Measurements from ENCODE around the gene CARMIL3. TPM values are rescaled to one million over a fixed set of nuclear protein-coding genes. Genes with fewer than 3 reads are reported as not detected.

CARMIL3 gene
- total RNA-seq, 1 experiment from 2014 or later, result not detected

GRCh38 chr14:24110060-24110459, 58.3 kb downstream of the CARMIL3 start:
- BruUV-seq (replicated peaks), result no TSS peak
- DNase-seq, result no peak

GRCh38 chr14:24110523-24110922, 58.7 kb downstream of the CARMIL3 start:
- intact Hi-C loops (cut with micrococcal nuclease), result no loop called here
- ChIA-PET POLR2A (ENCODE audit: unreplicated experiment) (interaction anchor here (0.6 kb wide), 1 partner anchor 16 kb away, joined by 5 read pairs; the partner anchor contains the start of gene PCK2), CTCF (no interaction called here)
- ATAC-seq (no peak), DNase-seq (no peak)
- H3K27me3 ChIP-seq (ENCODE audit: low read length), result no peaks in the 10 kb centered on the region
- no peaks in the 10 kb centered on the region for H3K36me3 ChIP-seq (ENCODE audit: low read depth, low read length)
- H2AFZ ChIP-seq (ENCODE audit: low read length), result no peak overlapping the region
- H3K4me2 ChIP-seq (ENCODE audit: low read length), result no peak overlapping the region
- H3K9me2 ChIP-seq (replicated peaks; ENCODE audit: low read length), result no peaks in the 10 kb centered on the region
- H3K4me1 ChIP-seq (ENCODE audit: insufficient read depth, low read length), result peaks cover 12% of the 10 kb centered on the region
- no TSS peak for BruUV-seq (replicated peaks)
- no peak overlapping the region for H3K27ac ChIP-seq (ENCODE audit: low read length)
- peaks cover 3% of the 10 kb centered on the region for H3K79me2 ChIP-seq (ENCODE audit: low read length)
- no peak for TF ChIP-seq EZH2phosphoT487 (IDR thresholded peaks at IDR 0.05; ENCODE audit: borderline replicate concordance, low read length)
- TF ChIP-seq CTCF (conservative IDR thresholded peaks at IDR 0.05; ENCODE audit: low read depth, low read length), result no peak
- no peak for TF ChIP-seq EZH2 (IDR thresholded peaks at IDR 0.05; ENCODE audit: low read length, unreplicated experiment)
- no peak overlapping the region for H3K4me3 ChIP-seq (ENCODE audit: low read length)
- no peaks in the 10 kb centered on the region for H4K20me1 ChIP-seq (ENCODE audit: low read length)
- no peaks in the 10 kb centered on the region for H3K9me3 ChIP-seq (ENCODE audit: low read length)
- H3K9ac ChIP-seq (ENCODE audit: low read length), result no peak overlapping the region
- H3F3A ChIP-seq (ENCODE audit: low read length, unreplicated experiment), result no peaks in the 10 kb centered on the region

More at GRCh38 chr14:24110060-24110459, 58.3 kb downstream of the CARMIL3 start:
- H2AFZ ChIP-seq (ENCODE audit: low read length), result no peak overlapping the region
- no peak overlapping the region for H3K4me3 ChIP-seq (ENCODE audit: low read length)
- H3K27me3 ChIP-seq (ENCODE audit: low read length), result no peaks in the 10 kb centered on the region
- ATAC-seq, result no peak
- POLR2A ChIA-PET (ENCODE audit: unreplicated experiment), result no interaction called here
- H3K79me2 ChIP-seq (ENCODE audit: low read length), result no peaks in the 10 kb centered on the region
- peaks cover 12% of the 10 kb centered on the region for H3K4me1 ChIP-seq (ENCODE audit: insufficient read depth, low read length)
- H3K36me3 ChIP-seq (ENCODE audit: low read depth, low read length), result no peaks in the 10 kb centered on the region
- no peaks in the 10 kb centered on the region for H4K20me1 ChIP-seq (ENCODE audit: low read length)
- no peak overlapping the region for H3K27ac ChIP-seq (ENCODE audit: low read length)
- intact Hi-C loops (cut with micrococcal nuclease), result no loop called here
- no peaks in the 10 kb centered on the region for H3K9me3 ChIP-seq (ENCODE audit: low read length)
- CTCF ChIA-PET, result no interaction called here
- no peaks in the 10 kb centered on the region for H3F3A ChIP-seq (ENCODE audit: low read length, unreplicated experiment)
- H3K9ac ChIP-seq (ENCODE audit: low read length), result no peak overlapping the region
- no peaks in the 10 kb centered on the region for H3K9me2 ChIP-seq (replicated peaks; ENCODE audit: low read length)
- H3K4me2 ChIP-seq (ENCODE audit: low read length), result no peak overlapping the region
- TF ChIP-seq EZH2phosphoT487 (IDR thresholded peaks at IDR 0.05; ENCODE audit: borderline replicate concordance, low read length), result no peak
- no peak for TF ChIP-seq CTCF (conservative IDR thresholded peaks at IDR 0.05; ENCODE audit: low read depth, low read length)
- no peak for TF ChIP-seq EZH2 (IDR thresholded peaks at IDR 0.05; ENCODE audit: low read length, unreplicated experiment)

GRCh38 chr14:24113379-24113800, 61.6 kb downstream of the CARMIL3 start:
- Histone ChIP-seq H3K27ac (ENCODE audit: low read length) (peak overlapping the region; percentile 90), H3K9me3 (ENCODE audit: low read length) (no peaks in the 10 kb centered on the region), H2AFZ (ENCODE audit: low read length) (peak overlapping the region; percentile 95), H3K9ac (ENCODE audit: low read length) (peak overlapping the region; percentile 86), H4K20me1 (ENCODE audit: low read length) (no peaks in the 10 kb centered on the region), H3K36me3 (ENCODE audit: low read depth, low read length) (peaks cover 5% of the 10 kb centered on the region; the same call in 1 of the 2 replicates), H3K4me2 (ENCODE audit: low read length) (peak overlapping the region; percentile 95), H3K4me1 (ENCODE audit: insufficient read depth, low read length) (peaks cover 21% of the 10 kb centered on the region), H3F3A (ENCODE audit: low read length, unreplicated experiment) (no peaks in the 10 kb centered on the region), H3K4me3 (ENCODE audit: low read length) (peak overlapping the region; percentile 96), H3K79me2 (ENCODE audit: low read length) (peaks cover 18% of the 10 kb centered on the region), H3K27me3 (ENCODE audit: low read length) (no peaks in the 10 kb centered on the region), H3K9me2 (replicated peaks; ENCODE audit: low read length) (no peaks in the 10 kb centered on the region)
- TF ChIP-seq EZH2 (IDR thresholded peaks at IDR 0.05; ENCODE audit: low read length, unreplicated experiment), result no peak
- TF ChIP-seq EZH2phosphoT487 (IDR thresholded peaks at IDR 0.05; ENCODE audit: borderline replicate concordance, low read length), result no peak
- CTCF ChIA-PET, result no interaction called here
- DNase-seq, result no peak
- intact Hi-C loops (cut with micrococcal nuclease), result no loop called here
- no peak for ATAC-seq
- POLR2A ChIA-PET (ENCODE audit: unreplicated experiment), result interaction anchor here (1.4 kb wide), 1 partner anchor 19 kb away, joined by 4 read pairs; the partner anchor contains the start of gene PCK2
- TSS peak; percentile 80 for BruUV-seq (replicated peaks)
